ENCODE data around the gene RGS5. TPM values are rescaled to one million over a fixed set of nuclear protein-coding genes. Genes with fewer than 3 reads are reported as not detected.

RGS5 gene
- polyA plus RNA-seq = 2.1 to 4.1 TPM (median 2.7 TPM) in 3 replicates
- polyA plus RNA-seq (2011; ENCODE audit: low read depth) = 1.3 TPM
- 2.2 and 3.2 TPM in 2 replicates for polyA plus RNA-seq (2011; cell fraction: cytosol; rRNA removed)
- 1.8 and 3.2 TPM in 2 replicates for polyA plus RNA-seq (2011; cell fraction: nucleus; rRNA removed)
- polyA plus RNA-seq (2012; ENCODE audit: low replicate concordance) = 1.9 and 2.5 TPM in 2 replicates
- 2.1 to 2.4 TPM in 2 of 3 replicates, not detected in the other for polyA minus RNA-seq
- polyA minus RNA-seq (2011; cell fraction: cytosol; rRNA and poly(A)+ RNA removed) = not detected
- polyA minus RNA-seq (2011; cell fraction: nucleus; rRNA and poly(A)+ RNA removed) = 1.3 and 2.8 TPM in 2 replicates

- Histone ChIP-seq H4K20me1 (ENCODE audit: control insufficient read depth, extremely low read depth, insufficient read depth, low read length) (no peaks in the 10 kb centered on the region), H3K27me3 (ENCODE audit: control insufficient read depth, extremely low read depth, insufficient read depth, low read length) (no peaks in the 10 kb centered on the region), H3K9ac (ENCODE audit: control insufficient read depth, extremely low read depth, insufficient read depth, low read length) (no peak within 1 kb of the TSS), H3K9me1 (ENCODE audit: control insufficient read depth, extremely low read depth, insufficient read depth, low read length) (no peaks in the 10 kb centered on the region), H3K4me3 (ENCODE audit: control insufficient read depth in 2 of 3, extremely low read depth in 1 of 3, insufficient read depth in 2 of 3, low read depth in 1 of 3, low read length in 3 of 3) (peak within 1 kb of the TSS in 1 of 3 experiments; percentile 17), H3K4me1 (ENCODE audit: control insufficient read depth, extremely low read depth, insufficient read depth, low read length) (peaks cover 23% of the 10 kb centered on the region), H2AFZ (ENCODE audit: control insufficient read depth, low read length) (peak within 1 kb of the TSS; percentile 73), H3K36me3 (ENCODE audit: control insufficient read depth in 2 of 2, extremely low read depth in 1 of 2, insufficient read depth in 2 of 2, low read length in 2 of 2) (no peaks in the 10 kb centered on the region), H3K4me2 (ENCODE audit: control insufficient read depth, extremely low read depth, insufficient read depth, low read depth, low read length) (peak within 1 kb of the TSS; percentile 72), H3K9me3 (ENCODE audit: control insufficient read depth, low read depth, low read length) (no peaks in the 10 kb centered on the region), H3K79me2 (ENCODE audit: control insufficient read depth, insufficient read depth, low read length) (no peaks in the 10 kb centered on the region), H3K27ac (ENCODE audit: control insufficient read depth, insufficient read depth, low read length) (no peak within 1 kb of the TSS)
- DNase-seq (ENCODE audit: low read depth, low spot score) = no peak
- dilution Hi-C loops (cut with MboI; ENCODE audit: extremely low pct_ligation_motif_present, low sequenced_read_pairs) = no loop called here
- no peak for TF ChIP-seq CTCF (optimal IDR thresholded peaks at IDR 0.05 in 1 of 3, IDR thresholded peaks at IDR 0.05 in 1 of 3, conservative IDR thresholded peaks at IDR 0.05 in 1 of 3; ENCODE audit: extremely low read depth in 1 of 3, insufficient read depth in 2 of 3, low read length in 3 of 3)
- TF ChIP-seq EZH2 (IDR thresholded peaks at IDR 0.05; ENCODE audit: low read length) = no peak
- peak; percentile 36 for FAIRE-seq
These were observed at the start of gene RGS5 for GRCh38 chr1:163202833-163203451. RGS5 (minus strand) TSS chr1:163202916; CDS start chr1:163202835, 81 bp downstream.

- Histone ChIP-seq H3K4me2 (ENCODE audit: control insufficient read depth, extremely low read depth, insufficient read depth, low read depth, low read length) (no peak overlapping the region), H3K4me1 (ENCODE audit: control insufficient read depth, extremely low read depth, insufficient read depth, low read length) (no peaks in the 10 kb centered on the region), H4K20me1 (ENCODE audit: control insufficient read depth, extremely low read depth, insufficient read depth, low read length) (no peaks in the 10 kb centered on the region), H3K79me2 (ENCODE audit: control insufficient read depth, insufficient read depth, low read length) (no peaks in the 10 kb centered on the region), H3K9me3 (ENCODE audit: control insufficient read depth, low read depth, low read length) (no peaks in the 10 kb centered on the region), H3K9ac (ENCODE audit: control insufficient read depth, extremely low read depth, insufficient read depth, low read length) (no peak overlapping the region), H3K27me3 (ENCODE audit: control insufficient read depth, extremely low read depth, insufficient read depth, low read length) (no peaks in the 10 kb centered on the region), H3K4me3 (ENCODE audit: control insufficient read depth in 2 of 3, extremely low read depth in 1 of 3, insufficient read depth in 2 of 3, low read depth in 1 of 3, low read length in 3 of 3) (no peak overlapping the region), H3K36me3 (ENCODE audit: control insufficient read depth in 2 of 2, extremely low read depth in 1 of 2, insufficient read depth in 2 of 2, low read length in 2 of 2) (no peaks in the 10 kb centered on the region), H3K27ac (ENCODE audit: control insufficient read depth, insufficient read depth, low read length) (no peak overlapping the region), H2AFZ (ENCODE audit: control insufficient read depth, low read length) (no peak overlapping the region), H3K9me1 (ENCODE audit: control insufficient read depth, extremely low read depth, insufficient read depth, low read length) (no peaks in the 10 kb centered on the region)
- no peak for DNase-seq (ENCODE audit: low read depth, low spot score)
- no peak for FAIRE-seq
- dilution Hi-C loops (cut with MboI; ENCODE audit: extremely low pct_ligation_motif_present, low sequenced_read_pairs) = no loop called here
- TF ChIP-seq EZH2 (IDR thresholded peaks at IDR 0.05; ENCODE audit: low read length) = no peak
These were observed 47.8 kb upstream of the RGS5 start for GRCh38 chr1:163250382-163250974.
